ENCODE measurements around the gene PRKAR2A. TPM values are rescaled to one million over a fixed set of nuclear protein-coding genes. Genes with fewer than 3 reads are reported as not detected.

The PRKAR2A gene
- total and polyA plus RNA-seq, 10 of the 15 experiments (the other 5 are each of a cell fraction or from before 2014, with no cell fraction given), result 9.8 to 46.2 (median 13.2) TPM

- H3K79me2 ChIP-seq (ENCODE audit: control insufficient read depth, insufficient read depth, low read length), result no peaks in the 10 kb centered on the region
- ChIA-PET CTCF (interaction anchor here (0.6 to 1.7 kb wide), 3 partner anchors 11 to 364 kb away, joined by 4 to 5 read pairs (median 4); partner anchors contain the start of gene SLC25A20), POLR2A (interaction anchor here (0.5 kb wide), 1 partner anchor 705 kb away, joined by 6 read pairs; the partner anchor contains the start of gene DAG1), SMC1A (ENCODE audit: uncharacterized antibody, unreplicated experiment) (interaction anchor here (1.1 to 1.4 kb wide), 2 partner anchors 133 to 186 kb away, joined by 3 read pairs; partner anchors contain the start of gene SLC25A20), RAD21 (ENCODE audit: unreplicated experiment) (no interaction called here)
- 0 out of 4 replicates have a peak, but pooled peaks cover 0 to 4% of the 10 kb centered on the region in 2 experiments for H3K36me3 ChIP-seq (ENCODE audit: control insufficient read depth in 2 of 2, insufficient read depth in 2 of 2, low read length in 1 of 2)
- H4K20me1 ChIP-seq (ENCODE audit: control insufficient read depth, insufficient read depth), result no peaks in the 10 kb centered on the region
- no peak overlapping the region for H3K27ac ChIP-seq (ENCODE audit: control insufficient read depth, insufficient read depth)
- FAIRE-seq (no peak), ATAC-seq (peak; percentile 53; the same call in 2 of the 3 replicates), DNase-seq (ENCODE audit: low read depth, low spot score) (no peak)
- no peaks in the 10 kb centered on the region for H3K27me3 ChIP-seq (replicated peaks in 1 of 2; ENCODE audit: control insufficient read depth in 2 of 2, insufficient read depth in 2 of 2, low read length in 1 of 2)
- no TSS peak for BruUV-seq (replicated peaks)
- intact Hi-C loops (cut with micrococcal nuclease; ENCODE audit: unreplicated experiment) (no loop called here), in situ Hi-C loops (cut with MboI) (no loop called here)
- H3K9ac ChIP-seq (ENCODE audit: control insufficient read depth, insufficient read depth, low read length), result no peak overlapping the region
- no peaks in the 10 kb centered on the region for H3K9me3 ChIP-seq (replicated peaks; ENCODE audit: control insufficient read depth, insufficient read depth, low read length)
- 78% methylated on average over 1 of the region's 1 CpG for WGBS (ENCODE audit: insufficient coverage, insufficient replicate concordance, low lambda C conversion rate, missing lambda C conversion rate)
- H3K4me1 ChIP-seq (ENCODE audit: control insufficient read depth, insufficient read depth, low read length), result no peaks in the 10 kb centered on the region
- H3K4me3 ChIP-seq, result no peak overlapping the region
- no peak overlapping the region for H2AFZ ChIP-seq (ENCODE audit: control insufficient read depth, low read depth, low read length)
- no peak for TF ChIP-seq SUPT20H (IDR thresholded peaks at IDR 0.05; ENCODE audit: borderline replicate concordance, control insufficient read depth, low read depth, low read length)
- TF ChIP-seq, protein P1, sequence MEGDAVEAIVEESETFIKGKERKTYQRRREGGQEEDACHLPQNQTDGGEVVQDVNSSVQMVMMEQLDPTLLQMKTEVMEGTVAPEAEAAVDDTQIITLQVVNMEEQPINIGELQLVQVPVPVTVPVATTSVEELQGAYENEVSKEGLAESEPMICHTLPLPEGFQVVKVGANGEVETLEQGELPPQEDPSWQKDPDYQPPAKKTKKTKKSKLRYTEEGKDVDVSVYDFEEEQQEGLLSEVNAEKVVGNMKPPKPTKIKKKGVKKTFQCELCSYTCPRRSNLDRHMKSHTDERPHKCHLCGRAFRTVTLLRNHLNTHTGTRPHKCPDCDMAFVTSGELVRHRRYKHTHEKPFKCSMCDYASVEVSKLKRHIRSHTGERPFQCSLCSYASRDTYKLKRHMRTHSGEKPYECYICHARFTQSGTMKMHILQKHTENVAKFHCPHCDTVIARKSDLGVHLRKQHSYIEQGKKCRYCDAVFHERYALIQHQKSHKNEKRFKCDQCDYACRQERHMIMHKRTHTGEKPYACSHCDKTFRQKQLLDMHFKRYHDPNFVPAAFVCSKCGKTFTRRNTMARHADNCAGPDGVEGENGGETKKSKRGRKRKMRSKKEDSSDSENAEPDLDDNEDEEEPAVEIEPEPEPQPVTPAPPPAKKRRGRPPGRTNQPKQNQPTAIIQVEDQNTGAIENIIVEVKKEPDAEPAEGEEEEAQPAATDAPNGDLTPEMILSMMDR (IDR thresholded peaks at IDR 0.05 in 2 of 3, conservative IDR thresholded peaks at IDR 0.05 in 1 of 3; ENCODE audit: control insufficient read depth in 2 of 3, extremely low read depth in 1 of 3, insufficient read depth in 1 of 3, low read depth in 3 of 3, low read length in 3 of 3), result peak in 1 of 3 experiments; percentile 14; a peak in 1 of 6 replicates
- no peak overlapping the region for H3K4me2 ChIP-seq (ENCODE audit: control insufficient read depth, insufficient read depth)
Observed at GRCh38 chr3:48765376-48765775, 82.3 kb downstream of the PRKAR2A start.

- H3K4me2 ChIP-seq (ENCODE audit: control insufficient read depth, insufficient read depth), result no peak overlapping the region
- ATAC-seq, result no peak
- no peaks in the 10 kb centered on the region for H3K79me2 ChIP-seq (ENCODE audit: control insufficient read depth, insufficient read depth, low read length)
- TF ChIP-seq MYC (IDR thresholded peaks at IDR 0.05; ENCODE audit: insufficient read depth, insufficient read length, insufficient replicate concordance, low read length, severe bottlenecking) (no peak), GATAD2B (conservative IDR thresholded peaks at IDR 0.05; ENCODE audit: low read depth) (no peak), POLR2A (IDR thresholded peaks at IDR 0.05; ENCODE audit: low read depth, low read length) (no peak), SUPT20H (IDR thresholded peaks at IDR 0.05; ENCODE audit: borderline replicate concordance, control insufficient read depth, low read depth, low read length) (no peak), TCF3 (IDR thresholded peaks at IDR 0.05; ENCODE audit: borderline replicate concordance, insufficient read depth, low read depth, low read length) (no peak), POLR2AphosphoS5 (IDR thresholded peaks at IDR 0.05; ENCODE audit: low read length) (no peak), RAD51 (IDR thresholded peaks at IDR 0.05) (no peak), SMAD5 (IDR thresholded peaks at IDR 0.05; ENCODE audit: low read depth) (no peak), ZNF622 (IDR thresholded peaks at IDR 0.05) (no peak), USF1 (IDR thresholded peaks at IDR 0.05; ENCODE audit: borderline replicate concordance, extremely low read length, insufficient read depth, low read depth, low read length) (no peak), CHD1 (IDR thresholded peaks at IDR 0.05; ENCODE audit: low read depth, low read length) (no peak), KDM1A (IDR thresholded peaks at IDR 0.05; ENCODE audit: borderline replicate concordance) (no peak), JUNB (IDR thresholded peaks at IDR 0.05) (no peak)
Observed at GRCh38 chr3:48762816-48763215, 84.9 kb downstream of the PRKAR2A start.

More at GRCh38 chr3:48762816-48763215, 84.9 kb downstream of the PRKAR2A start:
- DNase-seq (ENCODE audit: low read depth, low spot score), result no peak
- H3K27me3 ChIP-seq (replicated peaks in 1 of 2; ENCODE audit: control insufficient read depth in 2 of 2, insufficient read depth in 2 of 2, low read length in 1 of 2), result no peaks in the 10 kb centered on the region
- no peak overlapping the region for H3K27ac ChIP-seq (ENCODE audit: control insufficient read depth, insufficient read depth)
- CTCF ChIA-PET, result interaction anchor here (1.7 kb wide), 1 partner anchor 165 kb away, joined by 3 read pairs; no protein-coding TSS in a partner anchor
- in situ Hi-C loops (cut with MboI), result no loop called here
- H4K20me1 ChIP-seq (ENCODE audit: control insufficient read depth, insufficient read depth), result no peaks in the 10 kb centered on the region
- FAIRE-seq, result no peak
- intact Hi-C loops (cut with micrococcal nuclease; ENCODE audit: unreplicated experiment), result no loop called here
- H3K9me3 ChIP-seq (replicated peaks; ENCODE audit: control insufficient read depth, insufficient read depth, low read length), result no peaks in the 10 kb centered on the region
- SMC1A ChIA-PET (ENCODE audit: uncharacterized antibody, unreplicated experiment), result no interaction called here
- no peaks in the 10 kb centered on the region for H3K4me1 ChIP-seq (ENCODE audit: control insufficient read depth, insufficient read depth, low read length)
- no peak overlapping the region for H3K9ac ChIP-seq (ENCODE audit: control insufficient read depth, insufficient read depth, low read length)
- H2AFZ ChIP-seq (ENCODE audit: control insufficient read depth, low read depth, low read length), result no peak overlapping the region
- no peak overlapping the region for H3K4me3 ChIP-seq
- RAD21 ChIA-PET (ENCODE audit: unreplicated experiment), result no interaction called here
- BruUV-seq (replicated peaks), result no TSS peak
- WGBS (ENCODE audit: insufficient coverage, insufficient replicate concordance, low lambda C conversion rate, missing lambda C conversion rate), result 92% methylated on average over 3 of the region's 3 CpGs
- POLR2A ChIA-PET, result no interaction called here
- no peaks in the 10 kb centered on the region for H3K36me3 ChIP-seq (ENCODE audit: control insufficient read depth in 2 of 2, insufficient read depth in 2 of 2, low read length in 1 of 2)
